Kidney epithelial cell (primary cell): Measurements from ENCODE around the gene PCMT1. TPM values are rescaled to one million over a fixed set of nuclear protein-coding genes. Genes with fewer than 3 reads are reported as not detected.

Experiments
- DNase-seq: peaks from one replicate; pipeline ENCODE4 v3.0.0-alpha.2; 2010; ENCODE audit warnings: low read depth
- H3K27me3 ChIP-seq: 2 replicates; pipeline ENCODE4 v1.6.0; 2011; ENCODE audit warnings: low read length; ENCODE audit not compliant: control insufficient read depth, insufficient read depth
- H3K36me3 ChIP-seq: 2 replicates; pipeline ENCODE4 v1.5.1; 2011; ENCODE audit warnings: low read length; ENCODE audit not compliant: control insufficient read depth, insufficient read depth
- H3K4me3 ChIP-seq: 2 replicates; pipeline ENCODE4 v1.5.1; 2011; ENCODE audit warnings: low read depth, mild to moderate bottlenecking, control low read depth, low read length
- CTCF ChIP-seq: IDR thresholded peaks from 2 replicates; pipeline ENCODE4 v1.5.1; 2011; ENCODE audit warnings: mild to moderate bottlenecking, moderate library complexity, low read length, control low read depth, inconsistent platforms; ENCODE audit not compliant: insufficient read depth, poor library complexity, severe bottlenecking
- total RNA-seq: library from RNA; depleted of rRNA; stranded (reverse); fragments of >200 nt; gene quantifications from 2 replicates; pipeline ENCODE4 v1.2.3, GENCODE V29; 2015

Gene PCMT1
- total RNA-seq, 1 donor from 2014 or later: 112 TPM

GRCh38 chr6:149779644-149779963 lies 30.1 kb downstream of the PCMT1 start:
- no peak for DNase-seq
- no peaks in the 10 kb centered on the region for H3K36me3 ChIP-seq

GRCh38 chr6:149781715-149782114 lies 32.2 kb downstream of the PCMT1 start:
- TF ChIP-seq CTCF: no peak
- DNase-seq: no peak
- H3K36me3 ChIP-seq: no peaks in the 10 kb centered on the region
- H3K4me3 ChIP-seq: no peak overlapping the region
- no peaks in the 10 kb centered on the region for H3K27me3 ChIP-seq

More at GRCh38 chr6:149779644-149779963, 30.1 kb downstream of the PCMT1 start:
- TF ChIP-seq CTCF: no peak
- Histone ChIP-seq H3K27me3 (no peaks in the 10 kb centered on the region), H3K4me3 (no peak overlapping the region)

GRCh38 chr6:149782337-149782736 lies 32.8 kb downstream of the PCMT1 start:
- Histone ChIP-seq H3K36me3 (no peaks in the 10 kb centered on the region), H3K27me3 (no peaks in the 10 kb centered on the region), H3K4me3 (no peak overlapping the region)
- no peak for TF ChIP-seq CTCF
- DNase-seq: no peak

GRCh38 chr6:149783551-149783950 lies 34.0 kb downstream of the PCMT1 start:
- TF ChIP-seq CTCF: no peak
- no peak for DNase-seq
- H3K27me3 ChIP-seq: no peaks in the 10 kb centered on the region
- no peak overlapping the region for H3K4me3 ChIP-seq
- no peaks in the 10 kb centered on the region for H3K36me3 ChIP-seq

GRCh38 chr6:149806127-149806526 lies 56.6 kb downstream of the PCMT1 start:
- Histone ChIP-seq H3K4me3 (no peak overlapping the region), H3K27me3 (no peaks in the 10 kb centered on the region), H3K36me3 (no peaks in the 10 kb centered on the region)
- no peak for TF ChIP-seq CTCF
- no peak for DNase-seq

GRCh38 chr6:149809798-149810197 lies 60.3 kb downstream of the PCMT1 start:
- no peak overlapping the region for H3K4me3 ChIP-seq
- no peak for TF ChIP-seq CTCF

More at GRCh38 chr6:149809798-149810197, 60.3 kb downstream of the PCMT1 start:
- Histone ChIP-seq H3K36me3 (no peaks in the 10 kb centered on the region), H3K27me3 (no peaks in the 10 kb centered on the region)
- DNase-seq: no peak
